Calu3 (cell line): ENCODE measurements around the gene DEDD2. TPM values are rescaled to one million over a fixed set of nuclear protein-coding genes. Genes with fewer than 3 reads are reported as not detected.

Experiments
- BruUV-seq: library from RNA; stranded (reverse); fragments of 400-500 nt; replicated peaks from 2 replicates; lab custom pipeline; 2021; lab: Mats Ljungman, UMichigan
- CTCF ChIA-PET: fragments of 300-600 bp; sonication (Branson Sonifier 250); formaldehyde crosslinking; loops from one replicate; lab custom pipeline; 2022; ENCODE audit warnings: antibody characterized with exemption; lab: Charles Lee
- DNase-seq: peaks from one replicate; pipeline ENCODE4 v3.0.0; 2022
- H3K27ac Mint-ChIP-seq: one replicate; pipeline ENCODE4 v1.8.0; 2022; ENCODE audit warnings: mixed read lengths; ENCODE audit not compliant: unreplicated experiment
- H3K27me3 Mint-ChIP-seq: one replicate; pipeline ENCODE4 v1.8.0; 2022; ENCODE audit warnings: mixed read lengths; ENCODE audit not compliant: unreplicated experiment
- H3K36me3 Mint-ChIP-seq: one replicate; pipeline ENCODE4 v1.8.0; 2022; ENCODE audit warnings: mild to moderate bottlenecking, moderate library complexity, mixed read lengths; ENCODE audit not compliant: insufficient read depth, unreplicated experiment
- H3K4me1 Mint-ChIP-seq: one replicate; pipeline ENCODE4 v1.8.0; 2022; ENCODE audit warnings: mild to moderate bottlenecking, low read depth, mixed read lengths; ENCODE audit not compliant: unreplicated experiment
- H3K4me3 Mint-ChIP-seq: one replicate; pipeline ENCODE4 v1.8.0; 2022; ENCODE audit warnings: mild to moderate bottlenecking, low read depth, moderate library complexity, mixed read lengths; ENCODE audit not compliant: unreplicated experiment
- H3K9me3 Mint-ChIP-seq: one replicate; pipeline ENCODE4 v1.8.0; 2022; ENCODE audit warnings: low read depth, mixed read lengths; ENCODE audit not compliant: unreplicated experiment
- CTCF ChIP-seq: fragments of 200-600 bp; IDR thresholded peaks from one replicate; pipeline ENCODE4 v1.8.0; 2022; ENCODE audit warnings: antibody characterized with exemption; ENCODE audit not compliant: unreplicated experiment
- intact Hi-C: fragments of 100-400 bp; cut with micrococcal nuclease; formaldehyde crosslinking; loops from one replicate; pipeline ENCODE4 v1.10.0; 2022; ENCODE audit not compliant: unreplicated experiment
- total RNA-seq: library from RNA; stranded (reverse); gene quantifications from 2 replicates; pipeline ENCODE4 v1.2.3, GENCODE V29; 2022

DEDD2 gene
- total RNA-seq, 1 experiment from 2014 or later, result 78.3 TPM

DNA sequence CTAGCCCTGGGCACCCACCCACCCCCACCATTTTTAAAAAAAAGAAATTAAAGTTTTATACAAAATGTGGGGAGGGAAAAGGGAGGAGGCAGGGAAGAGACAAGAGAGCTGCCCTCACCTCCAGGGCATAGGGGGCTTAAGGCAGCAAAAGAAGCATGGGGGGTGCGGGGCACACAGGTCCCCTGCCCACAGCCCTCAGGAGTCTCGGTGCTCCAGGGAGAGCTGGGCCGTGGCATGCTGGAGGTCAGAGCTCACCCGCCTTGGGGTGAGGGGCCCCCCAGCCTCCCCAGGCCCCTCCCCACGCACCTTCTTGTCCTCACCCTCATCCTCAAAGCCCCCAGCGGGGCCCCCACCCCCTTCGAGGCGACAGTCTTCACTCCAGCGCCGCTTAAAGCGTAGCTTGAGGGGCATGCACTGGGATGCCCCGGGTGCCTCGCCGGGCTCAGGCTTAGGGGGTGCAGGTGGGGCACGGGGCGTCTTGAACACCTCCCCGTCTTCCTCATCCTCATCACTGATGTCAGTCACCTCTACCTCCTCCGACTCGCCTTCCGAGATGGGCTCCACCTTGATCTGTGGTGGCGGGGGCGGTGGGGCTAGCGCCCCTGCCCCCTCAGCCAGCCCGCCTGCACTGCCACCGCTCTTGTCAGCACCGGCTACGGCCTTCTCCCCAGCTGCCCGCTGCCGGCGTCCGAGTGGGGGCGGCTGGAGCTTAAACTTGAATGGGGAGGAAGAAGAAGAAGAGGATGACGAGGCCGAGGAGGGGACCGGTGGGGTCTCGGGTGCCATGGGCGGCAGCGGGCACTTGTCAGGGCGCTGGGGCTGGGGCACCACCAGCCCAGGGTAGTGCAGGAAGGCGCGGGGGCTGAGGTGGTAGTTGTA lies 31.0 kb upstream of the DEDD2 start:
- H3K4me3 Mint-ChIP-seq, result peak overlapping the region; percentile 15
- H3K27ac Mint-ChIP-seq, result peak overlapping the region; percentile 22
- TF ChIP-seq CTCF, result no peak
- CTCF ChIA-PET, result no interaction called here
- H3K27me3 Mint-ChIP-seq, result no peaks in the 10 kb centered on the region
- H3K9me3 Mint-ChIP-seq, result no peaks in the 10 kb centered on the region
- no TSS peak for BruUV-seq
- peaks cover 43% of the 10 kb centered on the region for H3K4me1 Mint-ChIP-seq
- H3K36me3 Mint-ChIP-seq, result peaks cover 80% of the 10 kb centered on the region
- no peak for DNase-seq
- intact Hi-C loops, result no loop called here

- peaks cover 80% of the 10 kb centered on the region for H3K36me3 Mint-ChIP-seq
- H3K4me3 Mint-ChIP-seq, result no peak overlapping the region
- BruUV-seq, result no TSS peak
- no peaks in the 10 kb centered on the region for H3K27me3 Mint-ChIP-seq
- H3K27ac Mint-ChIP-seq, result no peak overlapping the region
- H3K9me3 Mint-ChIP-seq, result no peaks in the 10 kb centered on the region
- no peak for DNase-seq
- peaks cover 39% of the 10 kb centered on the region for H3K4me1 Mint-ChIP-seq
- intact Hi-C loops, result no loop called here
- CTCF ChIA-PET, result interaction anchor here (1.5 to 2.4 kb wide), 3 partner anchors 22 to 71 kb away, joined by 4 to 22 read pairs (median 8); partner anchors contain the start of gene CIC
- TF ChIP-seq CTCF, result no peak
Measured at GRCh38 chr19:42247640-42248199, 30.2 kb upstream of the DEDD2 start.

DNA sequence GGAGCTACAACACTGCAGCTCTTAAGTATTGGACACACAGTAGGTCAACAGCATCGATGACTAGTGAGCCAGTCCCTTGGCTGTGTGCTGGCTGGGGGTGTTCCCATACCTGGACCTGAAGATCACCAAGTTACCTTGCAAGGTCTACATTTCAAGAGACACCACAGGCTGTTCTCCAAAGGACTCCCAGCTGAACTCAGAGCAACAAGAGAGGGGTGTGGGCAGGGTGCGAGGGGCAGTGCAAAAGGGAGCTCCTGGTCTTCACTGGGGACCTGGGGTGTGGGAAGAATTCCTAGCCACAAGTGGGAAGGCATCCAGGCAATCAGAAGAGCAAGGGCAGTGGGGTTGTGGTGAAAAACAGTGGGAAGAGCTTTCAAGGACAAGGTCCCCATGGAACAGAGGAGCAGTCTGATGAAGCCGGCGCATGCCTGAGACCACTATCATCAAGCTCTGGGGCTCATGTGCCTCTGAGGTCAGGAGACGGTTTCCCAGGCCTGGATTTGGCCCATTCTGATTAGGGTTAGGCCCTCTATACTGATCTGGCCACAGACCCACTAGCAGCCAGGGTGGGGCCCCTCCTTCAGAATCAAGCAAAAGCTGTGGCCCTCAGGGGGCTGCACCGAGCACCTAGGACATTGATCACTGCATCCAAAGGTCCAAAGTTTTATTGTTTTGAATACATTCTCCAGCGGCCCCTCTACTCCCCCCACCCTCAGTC lies 29.6 kb upstream of the DEDD2 start:
- Mint-ChIP-seq H3K27ac (peak overlapping the region; percentile 1), H3K9me3 (no peaks in the 10 kb centered on the region), H3K27me3 (no peaks in the 10 kb centered on the region), H3K36me3 (peaks cover 80% of the 10 kb centered on the region), H3K4me1 (peaks cover 33% of the 10 kb centered on the region), H3K4me3 (no peak overlapping the region)
- no peak for TF ChIP-seq CTCF
- DNase-seq, result no peak
- intact Hi-C loops, result no loop called here
- no TSS peak for BruUV-seq
- CTCF ChIA-PET, result interaction anchor here (0.7 to 2.4 kb wide), 7 partner anchors 23 to 114 kb away, joined by 3 to 22 read pairs (median 4); partner anchors contain the start of gene CIC

- peaks cover 26% of the 10 kb centered on the region for H3K4me1 Mint-ChIP-seq
- intact Hi-C loops, result no loop called here
- TF ChIP-seq CTCF, result peak; percentile 48
- BruUV-seq, result no TSS peak
- peaks cover 80% of the 10 kb centered on the region for H3K36me3 Mint-ChIP-seq
- no peak overlapping the region for H3K4me3 Mint-ChIP-seq
- DNase-seq, result peak; percentile 65
- H3K27ac Mint-ChIP-seq, result peak overlapping the region; percentile 1
- H3K9me3 Mint-ChIP-seq, result no peaks in the 10 kb centered on the region
- H3K27me3 Mint-ChIP-seq, result no peaks in the 10 kb centered on the region
- CTCF ChIA-PET, result interaction anchor here (0.7 to 2.4 kb wide), 8 partner anchors 23 to 113 kb away, joined by 3 to 22 read pairs (median 4); partner anchors contain the start of gene CIC
Measured at GRCh38 chr19:42246143-42246921, 28.9 kb upstream of the DEDD2 start.
